ENCODE data around the gene ANXA2. TPM values are rescaled to one million over a fixed set of nuclear protein-coding genes. Genes with fewer than 3 reads are reported as not detected.
"Not testable (repeated sequence)": the region's sequence is repeated elsewhere in the genome, so short reads cannot be mapped to it uniquely, and the experiment has no call there.

The ANXA2 gene
- total RNA-seq, 2 experiments from 2014 or later = 26.5 to 43.4 TPM

GRCh38 chr15:60414016-60414682 is 16.4 kb upstream of the ANXA2 start:
- Histone ChIP-seq H3K9me2 (ENCODE audit: insufficient read depth, low read length) (no peaks in the 10 kb centered on the region), H2AFZ (ENCODE audit: low read length) (no peak overlapping the region), H3K36me3 (ENCODE audit: insufficient read depth, low read length) (0 out of 2 replicates have a peak, but pooled peaks cover under 1% of the 10 kb centered on the region), H3K4me3 (ENCODE audit: low read depth, low read length, poor library complexity, severe bottlenecking) (no peak overlapping the region), H3K79me2 (ENCODE audit: insufficient read depth, low read depth, low read length) (no peaks in the 10 kb centered on the region), H4K20me1 (ENCODE audit: insufficient read depth, low read length) (no peaks in the 10 kb centered on the region), H3K4me1 (ENCODE audit: insufficient read depth, low read length, poor library complexity, severe bottlenecking) (no peaks in the 10 kb centered on the region), H3K9me3 (ENCODE audit: low read length) (no peaks in the 10 kb centered on the region), H3K27ac (ENCODE audit: low read depth, low read length, poor library complexity, severe bottlenecking) (no peak overlapping the region), H3K4me2 (ENCODE audit: low read length) (no peak overlapping the region)
- POLR2A ChIA-PET = interaction anchor here (0.6 kb wide), 1 partner anchor 370 kb away, joined by 3 read pairs; no protein-coding TSS in a partner anchor
- no peak for DNase-seq (ENCODE audit: low spot score)
- CTCF ChIA-PET (ENCODE audit: unreplicated experiment) = no interaction called here
- no TSS peak for BruUV-seq (replicated peaks)
- intact Hi-C loops (cut with micrococcal nuclease; ENCODE audit: unreplicated experiment) = no loop called here
- TF ChIP-seq EZH2phosphoT487 (IDR thresholded peaks at IDR 0.05; ENCODE audit: borderline replicate concordance, low read depth, low read length) = no peak
- TF ChIP-seq, protein P1, sequence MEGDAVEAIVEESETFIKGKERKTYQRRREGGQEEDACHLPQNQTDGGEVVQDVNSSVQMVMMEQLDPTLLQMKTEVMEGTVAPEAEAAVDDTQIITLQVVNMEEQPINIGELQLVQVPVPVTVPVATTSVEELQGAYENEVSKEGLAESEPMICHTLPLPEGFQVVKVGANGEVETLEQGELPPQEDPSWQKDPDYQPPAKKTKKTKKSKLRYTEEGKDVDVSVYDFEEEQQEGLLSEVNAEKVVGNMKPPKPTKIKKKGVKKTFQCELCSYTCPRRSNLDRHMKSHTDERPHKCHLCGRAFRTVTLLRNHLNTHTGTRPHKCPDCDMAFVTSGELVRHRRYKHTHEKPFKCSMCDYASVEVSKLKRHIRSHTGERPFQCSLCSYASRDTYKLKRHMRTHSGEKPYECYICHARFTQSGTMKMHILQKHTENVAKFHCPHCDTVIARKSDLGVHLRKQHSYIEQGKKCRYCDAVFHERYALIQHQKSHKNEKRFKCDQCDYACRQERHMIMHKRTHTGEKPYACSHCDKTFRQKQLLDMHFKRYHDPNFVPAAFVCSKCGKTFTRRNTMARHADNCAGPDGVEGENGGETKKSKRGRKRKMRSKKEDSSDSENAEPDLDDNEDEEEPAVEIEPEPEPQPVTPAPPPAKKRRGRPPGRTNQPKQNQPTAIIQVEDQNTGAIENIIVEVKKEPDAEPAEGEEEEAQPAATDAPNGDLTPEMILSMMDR (conservative IDR thresholded peaks at IDR 0.05; ENCODE audit: low read length) = no peak

- no peaks in the 10 kb centered on the region for H3K36me3 ChIP-seq (ENCODE audit: insufficient read depth, low read length)
- peaks cover 5% of the 10 kb centered on the region for H3K4me1 ChIP-seq (ENCODE audit: insufficient read depth, low read length, poor library complexity, severe bottlenecking)
- no TSS peak for BruUV-seq (replicated peaks)
- CTCF ChIA-PET (ENCODE audit: unreplicated experiment) = no interaction called here
- H3K4me3 ChIP-seq (ENCODE audit: low read depth, low read length, poor library complexity, severe bottlenecking) = no peak overlapping the region
- H3K9me3 ChIP-seq (ENCODE audit: low read length) = no peaks in the 10 kb centered on the region
- no peak for DNase-seq (ENCODE audit: low spot score)
- H4K20me1 ChIP-seq (ENCODE audit: insufficient read depth, low read length) = no peaks in the 10 kb centered on the region
- POLR2A ChIA-PET = no interaction called here
- no peak overlapping the region for H2AFZ ChIP-seq (ENCODE audit: low read length)
- TF ChIP-seq EZH2phosphoT487 (IDR thresholded peaks at IDR 0.05; ENCODE audit: borderline replicate concordance, low read depth, low read length) = no peak
- TF ChIP-seq, protein P1 (conservative IDR thresholded peaks at IDR 0.05; ENCODE audit: low read length) = no peak
- H3K9me2 ChIP-seq (ENCODE audit: insufficient read depth, low read length) = no peaks in the 10 kb centered on the region
- H3K4me2 ChIP-seq (ENCODE audit: low read length) = no peak overlapping the region
- H3K27ac ChIP-seq (ENCODE audit: low read depth, low read length, poor library complexity, severe bottlenecking) = no peak overlapping the region
- intact Hi-C loops (cut with micrococcal nuclease; ENCODE audit: unreplicated experiment) = no loop called here
- H3K79me2 ChIP-seq (ENCODE audit: insufficient read depth, low read depth, low read length) = no peaks in the 10 kb centered on the region
Measured at GRCh38 chr15:60413231-60413824, 15.5 kb upstream of the ANXA2 start.

- CTCF ChIA-PET (ENCODE audit: unreplicated experiment); DNase-seq (ENCODE audit: low spot score); H3K36me3 ChIP-seq (ENCODE audit: insufficient read depth, low read length); H3K4me3 ChIP-seq (ENCODE audit: low read depth, low read length, poor library complexity, severe bottlenecking); BruUV-seq (replicated peaks); H2AFZ ChIP-seq (ENCODE audit: low read length); intact Hi-C loops (cut with micrococcal nuclease; ENCODE audit: unreplicated experiment); POLR2A ChIA-PET; H4K20me1 ChIP-seq (ENCODE audit: insufficient read depth, low read length); H3K27ac ChIP-seq (ENCODE audit: low read depth, low read length, poor library complexity, severe bottlenecking); H3K79me2 ChIP-seq (ENCODE audit: insufficient read depth, low read depth, low read length); H3K9me3 ChIP-seq (ENCODE audit: low read length); H3K9me2 ChIP-seq (ENCODE audit: insufficient read depth, low read length); H3K4me2 ChIP-seq (ENCODE audit: low read length); H3K4me1 ChIP-seq (ENCODE audit: insufficient read depth, low read length, poor library complexity, severe bottlenecking): not testable (repeated sequence)
Measured at GRCh38 chr15:60412807-60413206, 15.0 kb upstream of the ANXA2 start.
